ENCODE results near the gene SECTM1. TPM values are rescaled to one million over a fixed set of nuclear protein-coding genes. Genes with fewer than 3 reads are reported as not detected.

SECTM1 gene
- total and polyA plus RNA-seq, 9 of the 15 experiments (the other 6 are each of a cell fraction or from before 2014, with no cell fraction given), result 0.11 to 0.46 (median 0.18) TPM; not detected in 6

GRCh38 chr17:82303944-82304808 is 29.4 kb downstream of the SECTM1 start:
- no peak overlapping the region for H3K27ac ChIP-seq (ENCODE audit: extremely low read depth, low read depth, low read length)
- BruUV-seq (replicated peaks), result no TSS peak
- ATAC-seq (peak; percentile 47), DNase-seq (ENCODE audit: extremely low read depth in 1 of 4, low spot score in 3 of 4) (peak; percentile 50 to 77 (median 64)), FAIRE-seq (no peak)
- H3K9me1 ChIP-seq (ENCODE audit: control insufficient read depth, insufficient read depth, low read length), result no peaks in the 10 kb centered on the region
- intact Hi-C loops (cut with micrococcal nuclease), result no loop called here
- H3K36me3 ChIP-seq (ENCODE audit: control insufficient read depth, insufficient read depth, low read length), result no peaks in the 10 kb centered on the region
- no peak overlapping the region for H3K4me3 ChIP-seq
- no peaks in the 10 kb centered on the region for H4K20me1 ChIP-seq (replicated peaks; ENCODE audit: control insufficient read depth, insufficient read depth, low read length)
- peak overlapping the region in 1 of 2 experiments; percentile 87; a peak in 3 of 4 replicates for H3K9ac ChIP-seq (ENCODE audit: insufficient read depth in 1 of 2, low read depth in 2 of 2, low read length in 2 of 2)
- POLR2A ChIA-PET, result interaction anchor here (0.6 to 1.7 kb wide), 4 partner anchors 9 to 899 kb away, joined by 3 to 5 read pairs (median 3); no protein-coding TSS in a partner anchor
- peak overlapping the region; percentile 66; the same call in 1 of the 2 replicates for H2AFZ ChIP-seq (ENCODE audit: low read depth, low read length)
- 61% methylated on average over 8 of the region's 26 CpGs for WGBS (ENCODE audit: insufficient coverage, low coverage, missing lambda C conversion rate)
- no peak overlapping the region for H3K4me2 ChIP-seq (ENCODE audit: insufficient read depth, low read length)
- H3K9me3 ChIP-seq (replicated peaks; ENCODE audit: control insufficient read depth, insufficient read depth, low read depth, low read length), result no peaks in the 10 kb centered on the region
- no peaks in the 10 kb centered on the region for H3K27me3 ChIP-seq (ENCODE audit: control insufficient read depth in 2 of 2, insufficient read depth in 2 of 2, low read length in 2 of 2)
- CTCF ChIA-PET (ENCODE audit: low intra/inter-chr PET ratio), result no interaction called here
- in situ Hi-C loops (cut with MboI), result no loop called here
- H3K4me1 ChIP-seq (replicated peaks in 1 of 2; ENCODE audit: control insufficient read depth in 2 of 2, insufficient read depth in 2 of 2, low read length in 2 of 2), result peaks cover 37 to 67% of the 10 kb centered on the region in 2 experiments
- no peaks in the 10 kb centered on the region for H3K79me2 ChIP-seq (ENCODE audit: control insufficient read depth, insufficient read depth, low read length)
- no peak for TF ChIP-seq CHCHD3 (CRISPR knock-in tag; IDR thresholded peaks at IDR 0.05)
- TF ChIP-seq SPI1 (IDR thresholded peaks at IDR 0.05; ENCODE audit: borderline replicate concordance, low read depth, low read length), result no peak
- peak; percentile 12; the same call in 1 of the 2 replicates for TF ChIP-seq ZBTB7A (IDR thresholded peaks at IDR 0.05; ENCODE audit: borderline replicate concordance, control insufficient read depth, low read depth, low read length)
- TF ChIP-seq ZNF212 (CRISPR knock-in tag; IDR thresholded peaks at IDR 0.05), result no peak
- no peak for TF ChIP-seq ARNT (IDR thresholded peaks at IDR 0.05)
- TF ChIP-seq ZSCAN32 (CRISPR knock-in tag; IDR thresholded peaks at IDR 0.05), result no peak
- TF ChIP-seq, protein P1, sequence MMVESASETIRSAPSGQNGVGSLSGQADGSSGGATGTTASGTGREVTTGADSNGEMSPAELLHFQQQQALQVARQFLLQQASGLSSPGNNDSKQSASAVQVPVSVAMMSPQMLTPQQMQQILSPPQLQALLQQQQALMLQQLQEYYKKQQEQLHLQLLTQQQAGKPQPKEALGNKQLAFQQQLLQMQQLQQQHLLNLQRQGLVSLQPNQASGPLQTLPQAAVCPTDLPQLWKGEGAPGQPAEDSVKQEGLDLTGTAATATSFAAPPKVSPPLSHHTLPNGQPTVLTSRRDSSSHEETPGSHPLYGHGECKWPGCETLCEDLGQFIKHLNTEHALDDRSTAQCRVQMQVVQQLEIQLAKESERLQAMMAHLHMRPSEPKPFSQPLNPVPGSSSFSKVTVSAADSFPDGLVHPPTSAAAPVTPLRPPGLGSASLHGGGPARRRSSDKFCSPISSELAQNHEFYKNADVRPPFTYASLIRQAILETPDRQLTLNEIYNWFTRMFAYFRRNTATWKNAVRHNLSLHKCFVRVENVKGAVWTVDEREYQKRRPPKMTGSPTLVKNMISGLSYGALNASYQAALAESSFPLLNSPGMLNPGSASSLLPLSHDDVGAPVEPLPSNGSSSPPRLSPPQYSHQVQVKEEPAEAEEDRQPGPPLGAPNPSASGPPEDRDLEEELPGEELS (CRISPR knock-in tag; IDR thresholded peaks at IDR 0.05; ENCODE audit: borderline replicate concordance), result no peak
- TF ChIP-seq NFYB (IDR thresholded peaks at IDR 0.05; ENCODE audit: extremely low read depth, insufficient read length), result no peak
- no peak for TF ChIP-seq ETV6 (IDR thresholded peaks at IDR 0.05; ENCODE audit: borderline replicate concordance in 1 of 2, low read depth in 2 of 2, low read length in 1 of 2)
- TF ChIP-seq ETV6 (CRISPR knock-in tag; IDR thresholded peaks at IDR 0.05; ENCODE audit: borderline replicate concordance), result no peak
- no peak for TF ChIP-seq MYBL2 (IDR thresholded peaks at IDR 0.05; ENCODE audit: low read depth)
- no peak for TF ChIP-seq MYBL2 (CRISPR knock-in tag; IDR thresholded peaks at IDR 0.05; ENCODE audit: borderline replicate concordance)
- no peak for TF ChIP-seq MAFG (tag; conservative IDR thresholded peaks at IDR 0.05)
- no peak for TF ChIP-seq NR2C2 (CRISPR knock-in tag; IDR thresholded peaks at IDR 0.05)
- TF ChIP-seq NR2C2 (tag; IDR thresholded peaks at IDR 0.05), result no peak
- TF ChIP-seq ZFP91 (CRISPR knock-in tag; IDR thresholded peaks at IDR 0.05), result no peak
- TF ChIP-seq, protein P2, sequence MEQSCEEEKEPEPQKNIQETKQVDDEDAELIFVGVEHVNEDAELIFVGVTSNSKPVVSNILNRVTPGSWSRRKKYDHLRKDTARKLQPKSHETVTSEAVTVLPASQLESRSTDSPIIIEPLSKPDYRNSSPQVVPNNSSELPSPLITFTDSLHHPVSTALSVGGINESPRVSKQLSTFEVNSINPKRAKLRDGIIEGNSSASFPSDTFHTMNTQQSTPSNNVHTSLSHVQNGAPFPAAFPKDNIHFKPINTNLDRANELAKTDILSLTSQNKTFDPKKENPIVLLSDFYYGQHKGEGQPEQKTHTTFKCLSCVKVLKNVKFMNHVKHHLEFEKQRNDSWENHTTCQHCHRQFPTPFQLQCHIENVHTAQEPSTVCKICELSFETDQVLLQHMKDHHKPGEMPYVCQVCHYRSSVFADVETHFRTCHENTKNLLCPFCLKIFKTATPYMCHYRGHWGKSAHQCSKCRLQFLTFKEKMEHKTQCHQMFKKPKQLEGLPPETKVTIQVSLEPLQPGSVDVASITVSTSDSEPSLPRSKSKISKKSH (CRISPR knock-in tag; IDR thresholded peaks at IDR 0.05), result no peak
